ENCODE results near the gene GGCT. TPM values are rescaled to one million over a fixed set of nuclear protein-coding genes. Genes with fewer than 3 reads are reported as not detected.
A peak's percentile ranks its signal among the peaks of the same experiment; 100 is the strongest.

GGCT gene, protein sequence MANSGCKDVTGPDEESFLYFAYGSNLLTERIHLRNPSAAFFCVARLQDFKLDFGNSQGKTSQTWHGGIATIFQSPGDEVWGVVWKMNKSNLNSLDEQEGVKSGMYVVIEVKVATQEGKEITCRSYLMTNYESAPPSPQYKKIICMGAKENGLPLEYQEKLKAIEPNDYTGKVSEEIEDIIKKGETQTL
- 10 to 100 TPM; 14.7 to 17.8 TPM for total RNA-seq
- polyA plus RNA-seq (ENCODE audit: insufficient read depth, low read depth, low replicate concordance), result 21.8 TPM
- long read RNA-seq, donor 1, transcript GGCT-202 (4 exons, 1,173 nt), result major isoform, 21 of 27 reads
- long read RNA-seq, donor 1, transcript GGCT-207 (3 exons, 1,012 nt), result minor isoform, 5 of 27 reads
- long read RNA-seq, donor 1, partial matches to known transcripts, result 0 of 27 reads
- long read RNA-seq, donor 1, other reads (novel, unspliced or antisense), result 0 of 27 reads
- long read RNA-seq, donor 2, transcript GGCT-202 (4 exons, 1,173 nt), result major isoform, 10 of 13 reads
- long read RNA-seq, donor 2, partial matches to known transcripts, result 0 of 13 reads
- long read RNA-seq, donor 2, other reads (novel, unspliced or antisense), result 0 of 13 reads

GRCh38 chr7:30504301-30505173 lies at the start of gene GGCT:
Gene GGCT, minus strand, starts transcription at chr7:30504829. Its CDS starts 120 bp downstream, at chr7:30504709.
- Histone ChIP-seq H3K27ac (peak within 1 kb of the TSS; percentile 94 to 96), H3K4me3 (peak within 1 kb of the TSS; percentile 74 to 96), H3K9me3 (no peaks in the 10 kb centered on the region), H3K4me1 (peaks cover 7% of the 10 kb centered on the region), H3K27me3 (no peaks in the 10 kb centered on the region), H3K36me3 (ENCODE audit: low read depth, missing control alignments) (no peaks in the 10 kb centered on the region)
- peak; percentile 100 for DNase-seq
- intact Hi-C loops (cut with DNase I; ENCODE audit: low total_unique reads), result no loop called here
- 0 to 1% methylated on average over 19 to 64 of the region's 64 CpGs for WGBS, 2 donors
- TF ChIP-seq POLR2A (IDR thresholded peaks at IDR 0.05), result peak; percentile 60
- TF ChIP-seq CTCF (IDR thresholded peaks at IDR 0.05), result peak in 1 of 3 experiments; percentile 12

DNA sequence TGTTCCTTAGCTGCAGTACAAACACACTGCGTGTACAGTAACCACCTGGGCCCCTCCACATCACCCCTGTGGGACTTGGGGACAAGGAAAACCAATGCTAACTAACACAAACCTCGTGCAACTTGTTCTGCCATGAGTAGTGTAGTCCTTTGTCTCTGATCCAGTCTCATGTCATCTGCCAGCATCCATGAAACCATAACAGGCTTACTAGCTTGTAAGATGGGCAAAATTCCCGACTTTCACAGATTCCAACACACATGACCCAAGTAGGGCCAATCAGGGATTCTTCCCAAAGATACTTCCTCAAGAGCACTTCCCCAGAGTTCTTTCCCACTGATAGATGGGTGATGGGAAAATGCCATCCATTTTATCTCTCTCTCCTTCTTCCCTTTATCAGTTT lies 48.9 kb upstream of the GGCT start:
- intact Hi-C loops (cut with DNase I; ENCODE audit: low total_unique reads), result no loop called here
- Histone ChIP-seq H3K4me1 (peaks cover 7% of the 10 kb centered on the region), H3K27me3 (no peaks in the 10 kb centered on the region), H3K4me3 (no peak overlapping the region), H3K9me3 (no peaks in the 10 kb centered on the region), H3K36me3 (ENCODE audit: low read depth, missing control alignments) (no peaks in the 10 kb centered on the region), H3K27ac (no peak overlapping the region)
- 85 to 94% methylated on average over 3 of the region's 3 CpGs for WGBS, 2 donors
- no peak for DNase-seq
- TF ChIP-seq POLR2A (IDR thresholded peaks at IDR 0.05), result no peak
- TF ChIP-seq CTCF (IDR thresholded peaks at IDR 0.05), result no peak

DNA sequence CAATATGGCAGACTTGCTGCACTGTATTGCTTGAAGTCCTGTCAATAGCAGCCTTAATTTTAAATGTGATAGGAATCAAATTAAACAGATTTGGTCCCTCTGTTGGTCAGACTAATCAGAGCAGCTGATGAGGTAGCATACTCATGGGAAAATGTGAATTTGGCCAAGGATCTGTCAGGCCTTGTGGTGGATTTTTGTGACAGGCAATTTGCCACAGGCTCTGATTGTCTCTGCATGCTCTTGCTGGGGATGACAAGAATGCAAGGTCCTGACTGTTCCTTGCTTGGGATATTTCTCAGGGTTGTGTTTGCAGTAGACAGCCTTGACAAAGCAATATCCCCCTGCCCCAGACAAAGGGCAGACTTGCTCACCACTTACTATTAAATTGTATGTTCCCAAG lies 48.5 kb upstream of the GGCT start:
- no peak for DNase-seq
- H3K4me3 ChIP-seq, result no peak overlapping the region
- no peak for TF ChIP-seq POLR2A (IDR thresholded peaks at IDR 0.05)
- no peak for TF ChIP-seq CTCF (IDR thresholded peaks at IDR 0.05)
- H3K9me3 ChIP-seq, result no peaks in the 10 kb centered on the region
- H3K27me3 ChIP-seq, result no peaks in the 10 kb centered on the region
- H3K36me3 ChIP-seq (ENCODE audit: low read depth, missing control alignments), result no peaks in the 10 kb centered on the region
- intact Hi-C loops (cut with DNase I; ENCODE audit: low total_unique reads), result no loop called here
- H3K4me1 ChIP-seq, result peaks cover 7% of the 10 kb centered on the region
- H3K27ac ChIP-seq, result no peak overlapping the region

DNA sequence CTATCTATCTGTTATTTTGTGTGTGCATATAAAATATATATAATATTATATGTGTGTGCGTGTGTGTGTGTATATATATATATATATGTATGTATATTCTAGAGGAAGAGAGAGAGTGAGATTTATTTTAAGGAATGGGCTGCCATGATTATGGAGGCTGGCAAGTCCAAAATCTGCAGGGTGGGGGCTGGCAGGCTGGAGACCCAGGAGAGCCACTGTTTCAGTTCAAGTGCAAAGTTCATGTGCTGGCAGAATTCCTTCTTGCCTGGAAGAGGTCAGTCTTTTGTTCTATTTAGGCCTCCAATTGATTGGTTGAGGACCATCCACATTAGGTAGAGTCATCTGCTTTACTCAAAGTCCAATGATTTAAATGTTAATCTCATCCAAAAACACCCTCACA lies 47.7 kb upstream of the GGCT start:
- no peak for TF ChIP-seq POLR2A (IDR thresholded peaks at IDR 0.05)
- TF ChIP-seq CTCF (IDR thresholded peaks at IDR 0.05), result no peak
- intact Hi-C loops (cut with DNase I; ENCODE audit: low total_unique reads), result no loop called here
- H3K4me3 ChIP-seq, result no peak overlapping the region
- no peak for DNase-seq
- H3K36me3 ChIP-seq (ENCODE audit: low read depth, missing control alignments), result no peaks in the 10 kb centered on the region
- peaks cover 7% of the 10 kb centered on the region for H3K4me1 ChIP-seq
- 36 to 76% methylated on average over 1 of the region's 1 CpG for WGBS, 2 donors
- H3K27ac ChIP-seq, result no peak overlapping the region
- H3K27me3 ChIP-seq, result no peaks in the 10 kb centered on the region
- no peaks in the 10 kb centered on the region for H3K9me3 ChIP-seq

All from testis (tissue), 5 donors.